Fibroblast of skin of back (primary cell): ENCODE measurements around the gene WDR20.
A peak's percentile ranks its signal among the peaks of the same experiment; 100 is the strongest.
"Not testable (repeated sequence)": the region's sequence is repeated elsewhere in the genome, so short reads cannot be mapped to it uniquely, and the experiment has no call there.

Experiments used
- DNase-seq: peaks from one replicate; pipeline ENCODE4 v3.0.0-alpha.2; 2013

WDR20 gene

GRCh38 chr14:102171173-102172020 lies 31.7 kb downstream of the WDR20 start:
- DNase-seq, result no peak

GRCh38 chr14:102172021-102172272 lies 32.2 kb downstream of the WDR20 start:
- not testable (repeated sequence) for DNase-seq

- DNase-seq, result not testable (repeated sequence)
These were observed 33.0 kb downstream of the WDR20 start for GRCh38 chr14:102172721-102173120.

GRCh38 chr14:102177161-102177560 lies 37.5 kb downstream of the WDR20 start:
- no peak for DNase-seq

- no peak for DNase-seq
These were observed 39.1 kb downstream of the WDR20 start for GRCh38 chr14:102178806-102179205.

- no peak for DNase-seq
These were observed 40.7 kb downstream of the WDR20 start for GRCh38 chr14:102180248-102180998.

GRCh38 chr14:102181187-102181586 lies 41.5 kb downstream of the WDR20 start:
- no peak for DNase-seq

GRCh38 chr14:102182190-102182589 lies 42.5 kb downstream of the WDR20 start:
- peak; percentile 82 for DNase-seq

GRCh38 chr14:102182936-102183619 lies 43.4 kb downstream of the WDR20 start:
- DNase-seq, result peak; percentile 56

GRCh38 chr14:102183886-102184285 lies 44.2 kb downstream of the WDR20 start:
- no peak for DNase-seq

- no peak for DNase-seq
These were observed 44.8 kb downstream of the WDR20 start for GRCh38 chr14:102184316-102185035.

- no peak for DNase-seq
These were observed 45.7 kb downstream of the WDR20 start for GRCh38 chr14:102185360-102185759.

- DNase-seq, result peak; percentile 83
These were observed 47.3 kb downstream of the WDR20 start for GRCh38 chr14:102187044-102187443.

GRCh38 chr14:102187568-102188001 lies 47.9 kb downstream of the WDR20 start:
- DNase-seq, result no peak

- no peak for DNase-seq
These were observed 48.5 kb downstream of the WDR20 start for GRCh38 chr14:102188187-102188586.

- DNase-seq, result no peak
These were observed 50.2 kb downstream of the WDR20 start for GRCh38 chr14:102189874-102190273.

GRCh38 chr14:102192840-102193502 lies 53.3 kb downstream of the WDR20 start:
- DNase-seq, result no peak

- DNase-seq, result no peak
These were observed 55.2 kb downstream of the WDR20 start for GRCh38 chr14:102194856-102195255.

- no peak for DNase-seq
These were observed 55.7 kb downstream of the WDR20 start for GRCh38 chr14:102195446-102195845.

GRCh38 chr14:102196039-102196901 lies 56.6 kb downstream of the WDR20 start:
- DNase-seq, result no peak

GRCh38 chr14:102196902-102197230 lies 57.2 kb downstream of the WDR20 start:
- DNase-seq, result no peak
